HG03108 (cell line): ENCODE data around the gene FBXL16.

Experiments used
- ATAC-seq: cut with Tn5 transposase; IDR thresholded peaks from one replicate; pipeline ENCODE4 v1.9.1; 2021; ENCODE audit warnings: moderate library complexity; ENCODE audit not compliant: unreplicated experiment

FBXL16 gene

GRCh38 chr16:711548-712320 lies 6.1 kb upstream of the FBXL16 start:
- ATAC-seq = no peak

GRCh38 chr16:711084-711483 lies 5.5 kb upstream of the FBXL16 start:
- no peak for ATAC-seq

GRCh38 chr16:710500-711075 lies 5.0 kb upstream of the FBXL16 start:
- no peak for ATAC-seq

- ATAC-seq = no peak
These were observed 4.2 kb upstream of the FBXL16 start for GRCh38 chr16:709566-710499.

GRCh38 chr16:708959-709358 lies 3.4 kb upstream of the FBXL16 start:
- no peak for ATAC-seq

- no peak for ATAC-seq
These were observed 2.4 kb upstream of the FBXL16 start for GRCh38 chr16:708019-708418.

GRCh38 chr16:707062-707538 lies 1.5 kb upstream of the FBXL16 start:
- ATAC-seq = no peak

- no peak for ATAC-seq
These were observed 824 bp upstream of the FBXL16 start for GRCh38 chr16:706189-707061.

- ATAC-seq = no peak
These were observed 835 bp downstream of the FBXL16 start for GRCh38 chr16:704552-705380.

- ATAC-seq = no peak
These were observed 1.6 kb downstream of the FBXL16 start for GRCh38 chr16:704047-704446.

- ATAC-seq = no peak
These were observed 2.2 kb downstream of the FBXL16 start for GRCh38 chr16:703406-703805.

GRCh38 chr16:702341-702740 lies 3.3 kb downstream of the FBXL16 start:
- no peak for ATAC-seq

GRCh38 chr16:700684-701584 lies 4.7 kb downstream of the FBXL16 start:
- no peak for ATAC-seq

GRCh38 chr16:698911-699671 lies 6.5 kb downstream of the FBXL16 start:
- ATAC-seq = no peak

GRCh38 chr16:695355-696089 lies 10.1 kb downstream of the FBXL16 start:
- ATAC-seq = no peak

GRCh38 chr16:694863-695354 lies 10.7 kb downstream of the FBXL16 start:
- no peak for ATAC-seq
